Right lobe of liver (tissue), 4 donors: Measurements from ENCODE around the gene RPL19.

Experiments
- POLR2A ChIP-seq: fragments of 450-650 bp; IDR thresholded peaks from one replicate; pipeline ENCODE4 v1.6.1; 2017; ENCODE audit warnings: antibody characterized with exemption, mild to moderate bottlenecking
- TF ChIP-seq, protein P1 (sequence below), 4 donors: fragments of 200-600 bp in 3 of 4; fragments of 450-650 bp in 1 of 4; IDR thresholded peaks; one replicate each; pipeline versions ENCODE4 v1.5.1 to v1.8.0; 2016 to 2022; ENCODE audit warnings: antibody characterized with exemption in 4 of 4, mild to moderate bottlenecking in 2 of 4
- donor health status: DM: no; HTN: no; CAD: no.
- donor health status: DM: no; HTN: no; CAD: no.
- donor health status: DM: no; HTN: yes; CAD: no.

DNA sequence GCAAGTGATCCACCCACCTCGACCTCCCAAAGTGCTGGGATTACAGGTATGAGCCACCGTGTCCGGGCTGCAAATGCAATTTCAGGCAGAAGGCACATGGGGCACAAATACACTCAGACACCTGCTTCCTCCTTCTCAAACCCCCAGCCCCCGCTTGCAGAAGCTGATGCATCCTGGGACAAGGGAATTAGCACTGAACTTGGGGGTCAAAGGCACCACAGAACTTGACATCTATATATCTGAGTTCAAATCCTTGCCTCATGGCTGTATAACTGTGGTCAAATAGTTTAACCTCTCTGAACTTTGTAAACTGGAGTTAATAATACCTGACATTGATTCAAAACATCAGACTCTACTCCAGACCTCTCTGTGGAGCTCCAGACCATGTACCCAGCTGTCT is 30.0 kb upstream of the RPL19 start:
- no peak for TF ChIP-seq POLR2A
- TF ChIP-seq, protein P1, sequence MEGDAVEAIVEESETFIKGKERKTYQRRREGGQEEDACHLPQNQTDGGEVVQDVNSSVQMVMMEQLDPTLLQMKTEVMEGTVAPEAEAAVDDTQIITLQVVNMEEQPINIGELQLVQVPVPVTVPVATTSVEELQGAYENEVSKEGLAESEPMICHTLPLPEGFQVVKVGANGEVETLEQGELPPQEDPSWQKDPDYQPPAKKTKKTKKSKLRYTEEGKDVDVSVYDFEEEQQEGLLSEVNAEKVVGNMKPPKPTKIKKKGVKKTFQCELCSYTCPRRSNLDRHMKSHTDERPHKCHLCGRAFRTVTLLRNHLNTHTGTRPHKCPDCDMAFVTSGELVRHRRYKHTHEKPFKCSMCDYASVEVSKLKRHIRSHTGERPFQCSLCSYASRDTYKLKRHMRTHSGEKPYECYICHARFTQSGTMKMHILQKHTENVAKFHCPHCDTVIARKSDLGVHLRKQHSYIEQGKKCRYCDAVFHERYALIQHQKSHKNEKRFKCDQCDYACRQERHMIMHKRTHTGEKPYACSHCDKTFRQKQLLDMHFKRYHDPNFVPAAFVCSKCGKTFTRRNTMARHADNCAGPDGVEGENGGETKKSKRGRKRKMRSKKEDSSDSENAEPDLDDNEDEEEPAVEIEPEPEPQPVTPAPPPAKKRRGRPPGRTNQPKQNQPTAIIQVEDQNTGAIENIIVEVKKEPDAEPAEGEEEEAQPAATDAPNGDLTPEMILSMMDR (IDR thresholded peaks at IDR 0.05) = no peak
